ENCODE results near the gene TMED5. TPM values are rescaled to one million over a fixed set of nuclear protein-coding genes. Genes with fewer than 3 reads are reported as not detected.
A peak's percentile ranks its signal among the peaks of the same experiment; 100 is the strongest.
"Not testable (repeated sequence)": the region's sequence is repeated elsewhere in the genome, so short reads cannot be mapped to it uniquely, and the experiment has no call there.

Gene TMED5
- total RNA-seq, 1 donor from 2014 or later: 134 TPM

GRCh38 chr1:93172778-93173177 is 7.4 kb downstream of the TMED5 start:
- DNase-seq (ENCODE audit: low read depth): no peak

DNA sequence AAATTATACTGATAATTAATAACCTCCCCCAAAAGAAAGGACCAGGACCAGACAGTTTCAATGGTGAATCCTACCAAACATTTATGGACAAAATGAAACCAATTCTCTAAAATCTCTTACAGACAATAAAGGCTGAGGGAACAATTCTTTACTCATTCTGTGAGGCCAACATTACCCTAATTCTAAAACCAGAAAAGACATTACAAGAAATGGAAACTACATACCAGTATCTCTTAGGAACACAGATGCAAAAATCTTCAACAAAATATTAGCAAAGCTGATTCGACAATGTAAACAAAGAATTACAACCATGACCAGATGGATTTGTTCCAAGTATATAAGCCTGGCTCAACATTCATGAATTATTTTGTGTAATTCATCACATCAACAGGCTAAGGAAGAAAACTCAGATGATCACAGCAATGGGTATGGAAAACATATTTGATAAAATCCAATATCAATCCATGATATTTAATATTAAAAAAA is 8.6 kb downstream of the TMED5 start:
- DNase-seq (ENCODE audit: low read depth): no peak

- not testable (repeated sequence) for DNase-seq (ENCODE audit: low read depth)
Measured at GRCh38 chr1:93170141-93170678, 10.0 kb downstream of the TMED5 start.

GRCh38 chr1:93167006-93167405 is 13.2 kb downstream of the TMED5 start:
- DNase-seq (ENCODE audit: low read depth): no peak

- DNase-seq (ENCODE audit: low read depth): not testable (repeated sequence)
Measured at GRCh38 chr1:93165895-93166294, 14.3 kb downstream of the TMED5 start.

- DNase-seq (ENCODE audit: low read depth): no peak
Measured at GRCh38 chr1:93164816-93165215, 15.4 kb downstream of the TMED5 start.

DNA sequence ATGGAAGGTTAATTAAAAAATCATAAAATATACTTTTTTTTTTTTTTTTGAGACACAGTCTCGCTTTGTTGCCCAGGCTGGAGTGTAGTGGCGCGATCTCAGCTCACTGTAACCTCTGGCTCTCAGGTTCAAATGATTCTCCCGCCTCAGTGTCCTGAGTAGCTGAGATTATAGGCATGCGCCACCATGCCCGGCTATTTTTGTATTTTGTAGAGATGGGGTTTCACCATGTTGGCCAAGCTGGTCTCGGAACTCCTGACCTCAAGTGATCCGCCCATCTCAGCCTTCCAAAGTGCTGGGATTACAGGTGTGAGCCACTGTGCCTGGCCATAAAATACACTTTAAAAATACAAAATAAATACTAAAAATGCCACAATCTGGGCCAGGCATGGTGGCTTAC is 16.9 kb downstream of the TMED5 start:
- DNase-seq (ENCODE audit: low read depth): not testable (repeated sequence)

GRCh38 chr1:93159337-93159736 is 20.9 kb downstream of the TMED5 start:
- DNase-seq (ENCODE audit: low read depth): no peak

GRCh38 chr1:93155335-93155734 is 24.9 kb downstream of the TMED5 start:
- no peak for DNase-seq (ENCODE audit: low read depth)

GRCh38 chr1:93154898-93155297 is 25.3 kb downstream of the TMED5 start:
- DNase-seq (ENCODE audit: low read depth): no peak

GRCh38 chr1:93152835-93153234 is 27.4 kb downstream of the TMED5 start:
- no peak for DNase-seq (ENCODE audit: low read depth)

DNA sequence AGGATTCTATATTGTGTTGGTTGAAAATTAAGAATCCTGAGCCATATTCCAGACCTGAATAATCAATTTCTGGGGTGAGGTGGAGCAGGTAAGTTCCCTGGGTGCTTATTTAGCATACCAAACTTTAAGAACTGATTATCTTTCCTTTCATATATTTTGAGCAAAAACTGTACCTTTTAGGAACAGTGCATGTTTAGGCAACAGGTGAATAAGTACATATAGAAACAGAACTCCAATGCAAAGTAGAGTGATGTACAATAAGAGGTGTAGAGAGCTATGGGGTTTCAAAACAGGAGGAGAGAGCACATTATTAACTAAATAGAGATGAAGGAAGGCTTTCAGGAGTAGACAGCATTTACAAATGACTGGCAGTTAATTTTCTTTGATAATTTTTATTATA is 28.7 kb downstream of the TMED5 start:
- no peak for DNase-seq (ENCODE audit: low read depth)

GRCh38 chr1:93150729-93151128 is 29.5 kb downstream of the TMED5 start:
- no peak for DNase-seq (ENCODE audit: low read depth)

DNA sequence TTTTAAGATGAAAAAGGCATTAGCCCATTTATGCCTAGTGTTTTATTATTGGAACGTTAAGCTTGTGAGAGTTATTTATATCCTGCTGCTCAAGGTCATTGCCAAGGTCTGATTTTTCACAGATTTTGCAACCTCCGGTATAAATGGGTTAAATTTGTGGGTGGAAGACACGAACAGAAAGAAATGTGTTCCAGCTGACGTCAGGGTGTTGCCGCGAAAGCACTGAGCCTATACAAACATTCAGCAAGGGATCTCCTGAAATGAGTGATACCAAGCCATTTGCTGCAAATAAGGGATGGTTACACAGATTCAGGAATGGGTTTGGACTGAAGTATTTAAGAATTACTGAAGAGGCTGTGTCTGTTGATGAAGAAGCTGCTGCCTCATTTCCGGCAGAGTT is 32.2 kb downstream of the TMED5 start:
- no peak for DNase-seq (ENCODE audit: low read depth)

- peak; percentile 8 for DNase-seq (ENCODE audit: low read depth)
Measured at GRCh38 chr1:93143769-93144168, 36.4 kb downstream of the TMED5 start.

DNA sequence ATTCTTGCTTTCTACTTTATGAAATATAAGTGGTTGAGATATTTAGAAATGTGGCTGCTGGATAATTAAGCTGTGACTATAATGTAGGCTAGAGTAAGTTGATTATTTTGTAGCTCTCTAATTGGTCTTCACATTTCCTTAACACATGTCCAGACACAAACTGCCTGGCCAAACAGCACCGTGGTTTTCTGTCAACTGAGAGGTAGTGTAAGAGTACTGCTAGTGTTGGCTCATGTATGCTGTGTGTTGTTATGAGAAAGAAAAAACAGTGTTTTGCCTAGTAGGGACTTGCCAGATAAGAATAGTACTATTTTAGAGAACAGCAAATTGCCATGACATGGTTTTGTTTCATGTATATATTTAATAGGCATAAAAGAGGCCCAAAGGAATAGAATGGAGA is 37.1 kb downstream of the TMED5 start:
- DNase-seq (ENCODE audit: low read depth): peak; percentile 13

- no peak for DNase-seq (ENCODE audit: low read depth)
Measured at GRCh38 chr1:93142161-93142560, 38.1 kb downstream of the TMED5 start.

DNA sequence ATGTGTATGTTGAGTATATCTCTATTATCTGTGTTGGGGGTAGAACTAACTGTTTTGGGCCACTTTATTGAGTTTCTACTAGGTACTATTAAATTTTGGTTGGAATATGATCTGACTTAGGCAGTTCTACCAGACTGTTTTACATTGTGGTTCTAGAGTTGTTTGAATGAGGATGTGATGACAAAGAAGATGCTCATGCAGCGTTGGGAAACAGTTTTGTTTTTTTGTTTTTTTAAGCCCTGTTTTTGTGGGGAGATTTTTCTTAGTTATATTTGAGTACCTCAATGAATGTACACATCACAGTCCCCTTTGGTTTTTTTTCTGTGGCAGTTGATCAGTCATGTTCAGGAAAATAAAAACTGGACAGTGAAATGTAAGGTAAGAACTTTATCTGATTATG is 40.1 kb downstream of the TMED5 start:
- DNase-seq (ENCODE audit: low read depth): no peak

DNA sequence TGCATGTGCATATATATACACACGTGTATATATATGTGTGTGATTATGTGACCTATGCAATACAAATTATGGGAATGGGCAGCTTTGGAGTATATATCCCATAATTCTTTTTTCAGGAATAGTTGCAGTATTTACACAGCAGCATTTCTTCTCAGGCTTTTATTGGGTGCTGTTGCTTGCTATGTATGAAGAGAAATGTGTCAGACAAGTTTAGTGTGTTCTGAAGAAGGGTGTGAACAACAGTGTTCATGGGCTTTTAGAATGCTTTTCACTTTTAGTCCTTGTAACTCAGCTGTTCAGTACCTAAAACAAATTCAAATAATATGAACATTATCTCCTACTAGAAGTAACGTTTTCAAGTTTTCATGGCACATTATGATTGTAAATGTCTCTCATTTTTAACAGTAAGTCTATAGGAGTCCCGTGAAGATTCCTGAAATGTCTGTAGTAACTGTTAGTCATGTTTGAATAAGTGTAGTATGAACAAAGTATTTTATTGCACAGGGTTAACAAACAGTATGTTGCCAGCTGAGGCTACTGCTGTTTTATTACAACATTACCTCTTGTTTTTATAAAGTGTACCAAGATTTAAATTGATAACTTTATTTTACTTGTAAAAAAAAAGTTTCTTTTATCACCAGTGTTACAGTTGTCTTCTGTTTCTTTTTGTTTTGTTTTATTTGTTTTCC is 42.5 kb downstream of the TMED5 start:
- DNase-seq (ENCODE audit: low read depth): no peak

- DNase-seq (ENCODE audit: low read depth): no peak
Measured at GRCh38 chr1:93136445-93136844, 43.8 kb downstream of the TMED5 start.

GRCh38 chr1:93132638-93133037 is 47.6 kb downstream of the TMED5 start:
- no peak for DNase-seq (ENCODE audit: low read depth)

DNA sequence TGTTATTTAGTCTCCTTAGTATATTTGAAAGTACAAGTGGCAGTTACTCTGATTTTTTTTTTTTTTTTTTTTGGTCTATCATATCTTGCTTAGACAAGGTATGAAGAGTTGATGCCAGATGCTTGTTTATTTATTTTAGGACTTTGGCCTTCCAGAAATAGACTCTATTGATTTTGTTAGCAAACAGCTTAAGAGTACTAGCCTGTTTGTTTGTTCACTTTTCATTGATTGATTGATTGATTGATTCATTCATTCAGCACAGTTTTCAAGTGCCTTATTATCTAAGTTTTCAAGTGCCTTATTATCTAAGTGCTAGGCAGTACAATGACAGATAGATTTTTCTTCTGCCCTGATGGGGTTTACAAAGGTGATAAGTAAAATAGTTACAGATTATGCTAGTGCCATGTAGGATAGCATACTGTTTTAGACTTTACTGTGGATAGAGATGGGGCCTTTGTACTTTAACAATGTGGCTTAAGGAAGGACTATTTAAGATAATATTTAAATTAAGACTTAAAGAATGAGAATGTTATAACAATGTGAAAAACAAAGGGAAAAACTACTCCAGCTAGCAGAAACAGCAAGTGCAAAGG is 50.6 kb downstream of the TMED5 start:
- no peak for DNase-seq (ENCODE audit: low read depth)
